A375 (cell line): ENCODE results near the gene LMNA. TPM values are rescaled to one million over a fixed set of nuclear protein-coding genes. Genes with fewer than 3 reads are reported as not detected.

Experiments used
- total RNA-seq: library from RNA; depleted of rRNA; stranded (reverse); fragments of >200 nt; shearing (Covaris generic); gene quantifications from 2 replicates; pipeline ENCODE4 v1.2.3, GENCODE V29; 2014; rRNA removed

The LMNA gene
- total RNA-seq = 1,986 and 2,053 TPM in 2 replicates

DNA sequence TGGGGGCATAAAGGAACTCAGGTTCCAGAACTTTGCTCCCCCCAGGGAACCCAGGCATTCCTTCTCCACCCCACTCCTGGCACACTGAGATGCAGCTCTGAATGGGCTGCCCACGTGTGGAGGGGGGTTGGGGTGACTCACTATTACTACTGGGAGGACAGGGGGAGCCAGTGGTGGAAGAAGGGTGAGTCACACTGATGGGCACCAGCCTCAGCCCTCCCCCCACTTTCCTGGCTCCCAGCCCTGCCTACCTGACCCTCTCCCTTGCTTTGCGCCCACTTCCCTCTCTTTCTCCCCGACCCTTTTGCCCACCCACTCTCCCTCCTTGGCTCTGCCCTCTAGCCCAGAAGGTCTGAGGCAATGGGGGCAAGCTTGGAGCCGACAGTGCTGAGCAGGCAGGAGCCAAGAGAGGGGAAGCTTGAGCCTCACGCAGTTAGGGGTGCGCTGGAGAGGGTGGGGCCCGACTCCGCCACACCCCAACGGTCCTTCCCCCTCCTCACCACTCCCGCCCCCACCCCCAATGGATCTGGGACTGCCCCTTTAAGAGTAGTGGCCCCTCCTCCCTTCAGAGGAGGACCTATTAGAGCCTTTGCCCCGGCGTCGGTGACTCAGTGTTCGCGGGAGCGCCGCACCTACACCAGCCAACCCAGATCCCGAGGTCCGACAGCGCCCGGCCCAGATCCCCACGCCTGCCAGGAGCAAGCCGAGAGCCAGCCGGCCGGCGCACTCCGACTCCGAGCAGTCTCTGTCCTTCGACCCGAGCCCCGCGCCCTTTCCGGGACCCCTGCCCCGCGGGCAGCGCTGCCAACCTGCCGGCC lies at the start of gene LMNA:
Gene LMNA (plus strand): TSS at position 611 of the 818 bp plus-strand sequence. CDS start 208 bp downstream, outside the sequence.

GRCh38 chr1:156082309-156083091 lies 32.0 kb upstream of the LMNA start, which contains the start of gene MEX3A:
MEX3A (minus strand) TSS chr1:156082465; CDS start chr1:156081998, 467 bp downstream.

DNA sequence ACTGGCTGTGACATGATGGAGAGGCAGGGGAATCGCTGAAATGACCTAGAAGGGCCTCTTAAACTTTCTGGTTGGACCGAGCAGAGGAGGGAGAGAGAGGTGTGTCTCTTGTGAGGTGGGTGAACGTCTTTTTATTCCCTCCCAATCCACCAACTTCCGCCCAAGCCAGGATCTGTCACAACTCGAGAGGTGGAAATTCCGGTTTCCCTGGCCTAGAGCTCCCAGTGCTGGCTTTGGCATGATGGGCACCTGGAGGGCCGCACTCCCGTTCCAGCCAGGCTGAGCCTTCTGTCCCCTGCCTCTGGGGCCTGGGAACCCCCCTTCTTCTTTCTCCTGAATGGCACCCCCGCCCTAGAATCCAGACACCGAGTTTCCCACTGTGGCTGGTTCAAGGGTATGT lies 38.9 kb downstream of the LMNA start, which contains the start of gene SEMA4A:
Gene SEMA4A (plus strand): TSS at position 224 of the 400 bp plus-strand sequence. CDS start 994 bp downstream, outside the sequence.

Other genes starting within 250 kb of the LMNA start
- gene RIT1, start 203.4 kb upstream of the LMNA start, total RNA-seq = 19.9 and 22.4 TPM in 2 replicates
- gene KHDC4, start 180.3 kb upstream of the LMNA start, total RNA-seq = 72.3 and 110 TPM in 2 replicates
- gene RXFP4, start 173.1 kb upstream of the LMNA start, total RNA-seq = not detected in 2 replicates
- 548 and 632 TPM in 2 replicates for gene ARHGEF2, start 136.2 kb upstream of the LMNA start, total RNA-seq
- 411 and 444 TPM in 2 replicates for gene SSR2, start 93.8 kb upstream of the LMNA start, total RNA-seq
- gene UBQLN4, start 60.9 kb upstream of the LMNA start, total RNA-seq = 35.8 and 38.4 TPM in 2 replicates
- 104 and 106 TPM in 2 replicates for gene LAMTOR2, start 59.9 kb upstream of the LMNA start, total RNA-seq
- gene RAB25, start 53.6 kb upstream of the LMNA start, total RNA-seq = not detected in 2 replicates
- 6.8 and 11.9 TPM in 2 replicates for gene MEX3A, start 32.2 kb upstream of the LMNA start, total RNA-seq
- 0.11 and 0.29 TPM in 2 replicates for gene SEMA4A, start 38.9 kb downstream of the LMNA start, total RNA-seq
- gene SLC25A44, start 79.4 kb downstream of the LMNA start, total RNA-seq = 24.3 and 28.2 TPM in 2 replicates
- 129 and 131 TPM in 2 replicates for gene PMF1, start 98.3 kb downstream of the LMNA start, total RNA-seq
- 2.2 and 5.1 TPM in 2 replicates for gene BGLAP, start 127.5 kb downstream of the LMNA start, total RNA-seq
- 20.0 and 20.7 TPM in 2 replicates for gene PAQR6, start 133.3 kb downstream of the LMNA start, total RNA-seq
- gene SMG5, start 168.1 kb downstream of the LMNA start, total RNA-seq = 93.9 and 103 TPM in 2 replicates
- 3.1 and 4.0 TPM in 2 replicates for gene TMEM79, start 169.6 kb downstream of the LMNA start, total RNA-seq
- gene GLMP, start 181.0 kb downstream of the LMNA start, total RNA-seq = 86.4 and 110 TPM in 2 replicates
- gene VHLL, start 184.6 kb downstream of the LMNA start, total RNA-seq = 0.19 TPM in 1 of 2 replicates, not detected in the other
- 455 and 469 TPM in 2 replicates for gene CCT3, start 223.6 kb downstream of the LMNA start, total RNA-seq
- 0.50 TPM in 1 of 2 replicates, not detected in the other for gene TSACC, start 223.8 kb downstream of the LMNA start, total RNA-seq